SJSA1 (cell line): ENCODE results near the gene DEK. TPM values are rescaled to one million over a fixed set of nuclear protein-coding genes. Genes with fewer than 3 reads are reported as not detected.
"Not testable (repeated sequence)": the region's sequence is repeated elsewhere in the genome, so short reads cannot be mapped to it uniquely, and the experiment has no call there.

Source experiments
- DNase-seq, 2 experiments: peaks; one replicate each; pipeline ENCODE4 v3.0.0-alpha.2; 2015 to 2020; ENCODE audit warnings: low spot score in 2 of 2, low read depth in 1 of 2
- H3K27ac ChIP-seq: fragments of 250-450 bp; sonication (Bioruptor Pico); 2 replicates; pipeline ENCODE4 v1.5.1; 2020; ENCODE audit warnings: mild to moderate bottlenecking, moderate library complexity
- H3K27me3 ChIP-seq: fragments of 250-450 bp; sonication (Bioruptor Pico); replicated peaks from 2 replicates; pipeline ENCODE4 v1.5.1; 2020; ENCODE audit warnings: mild to moderate bottlenecking, moderate library complexity
- H3K36me3 ChIP-seq: fragments of 250-450 bp; sonication (Bioruptor Pico); 2 replicates; pipeline ENCODE4 v1.5.1; 2020; ENCODE audit warnings: mild to moderate bottlenecking
- H3K4me1 ChIP-seq: fragments of 250-450 bp; sonication (Bioruptor Pico); replicated peaks from 2 replicates; pipeline ENCODE4 v1.6.1; 2021; ENCODE audit warnings: mild to moderate bottlenecking
- H3K4me3 ChIP-seq: fragments of 250-450 bp; sonication (Bioruptor Pico); 2 replicates; pipeline ENCODE4 v1.5.1; 2020; ENCODE audit warnings: mild to moderate bottlenecking
- H3K9me3 ChIP-seq: fragments of 250-450 bp; sonication (Bioruptor Pico); replicated peaks from 2 replicates; pipeline ENCODE4 v1.5.1; 2020; ENCODE audit warnings: mild to moderate bottlenecking
- total RNA-seq: library from RNA; depleted of rRNA; stranded (reverse); fragments of >200 nt; shearing (Covaris generic); gene quantifications from 2 replicates; pipeline ENCODE4 v1.2.3, GENCODE V29; 2014

Gene DEK
- total RNA-seq, 1 experiment from 2014 or later = 354 TPM

DNA sequence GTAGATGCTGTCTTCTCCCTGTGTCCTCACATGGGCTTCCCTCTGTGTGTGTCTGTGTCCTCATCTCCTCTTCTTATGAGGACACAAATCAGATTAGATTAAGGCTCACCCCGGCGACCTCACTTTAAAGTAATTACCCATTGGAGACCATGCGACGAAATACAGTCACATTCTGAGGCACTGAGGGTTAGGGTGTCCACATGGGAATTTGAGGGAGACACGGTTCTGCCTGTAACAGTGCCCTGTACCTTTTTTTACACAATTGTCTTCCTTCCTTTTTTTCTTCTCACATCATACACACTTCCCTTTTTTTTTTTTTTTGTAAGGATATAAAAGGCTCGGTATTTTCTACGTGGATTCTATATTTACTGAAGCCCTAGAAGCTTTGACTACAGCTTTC lies 48.9 kb downstream of the DEK start:
- Histone ChIP-seq H3K36me3 (peaks cover 8% of the 10 kb centered on the region; the same call in 1 of the 2 replicates), H3K4me3 (no peak overlapping the region), H3K27me3 (no peaks in the 10 kb centered on the region), H3K27ac (no peak overlapping the region; the same call in 1 of the 2 replicates), H3K4me1 (peaks cover 14% of the 10 kb centered on the region), H3K9me3 (no peaks in the 10 kb centered on the region; the same call in 1 of the 2 replicates)
- DNase-seq = no peak

- Histone ChIP-seq H3K4me3 (no peak overlapping the region), H3K36me3 (peaks cover 8% of the 10 kb centered on the region; the same call in 1 of the 2 replicates), H3K9me3 (no peaks in the 10 kb centered on the region; the same call in 1 of the 2 replicates), H3K27me3 (no peaks in the 10 kb centered on the region), H3K4me1 (peaks cover 14% of the 10 kb centered on the region), H3K27ac (no peak overlapping the region)
- DNase-seq = no peak
Observed at GRCh38 chr6:18214003-18214402, 50.3 kb downstream of the DEK start.

- Histone ChIP-seq H3K4me3 (no peak overlapping the region), H3K27ac (no peak overlapping the region), H3K27me3 (no peaks in the 10 kb centered on the region), H3K4me1 (peaks cover 14% of the 10 kb centered on the region), H3K36me3 (peaks cover 8% of the 10 kb centered on the region; the same call in 1 of the 2 replicates), H3K9me3 (no peaks in the 10 kb centered on the region; the same call in 1 of the 2 replicates)
- no peak for DNase-seq
Observed at GRCh38 chr6:18213439-18213838, 50.9 kb downstream of the DEK start.

DNA sequence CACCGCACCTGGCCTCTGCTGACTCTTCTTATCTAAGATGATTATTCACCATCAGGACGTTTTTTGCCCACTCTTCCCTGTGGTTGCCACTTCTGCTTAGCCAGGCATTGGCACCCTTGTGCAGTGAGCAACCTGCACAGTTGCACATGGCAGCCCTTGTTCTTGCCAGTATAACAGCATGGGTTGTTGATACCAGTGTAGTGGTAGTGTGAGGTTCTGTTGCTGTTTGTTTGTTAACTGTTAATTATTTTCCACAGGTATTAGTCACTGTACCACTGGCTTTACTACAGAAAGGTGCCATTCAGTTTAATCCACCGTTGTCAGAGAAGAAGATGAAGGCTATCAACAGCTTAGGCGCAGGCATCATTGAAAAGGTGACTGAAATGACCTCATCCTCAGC lies 52.1 kb downstream of the DEK start:
- H3K9me3 ChIP-seq = no peaks in the 10 kb centered on the region; the same call in 1 of the 2 replicates
- H3K4me1 ChIP-seq = peaks cover 14% of the 10 kb centered on the region
- H3K36me3 ChIP-seq = peaks cover 8% of the 10 kb centered on the region; the same call in 1 of the 2 replicates
- H3K27me3 ChIP-seq = no peaks in the 10 kb centered on the region
- no peak overlapping the region for H3K4me3 ChIP-seq
- DNase-seq = no peak
- no peak overlapping the region for H3K27ac ChIP-seq

DNA sequence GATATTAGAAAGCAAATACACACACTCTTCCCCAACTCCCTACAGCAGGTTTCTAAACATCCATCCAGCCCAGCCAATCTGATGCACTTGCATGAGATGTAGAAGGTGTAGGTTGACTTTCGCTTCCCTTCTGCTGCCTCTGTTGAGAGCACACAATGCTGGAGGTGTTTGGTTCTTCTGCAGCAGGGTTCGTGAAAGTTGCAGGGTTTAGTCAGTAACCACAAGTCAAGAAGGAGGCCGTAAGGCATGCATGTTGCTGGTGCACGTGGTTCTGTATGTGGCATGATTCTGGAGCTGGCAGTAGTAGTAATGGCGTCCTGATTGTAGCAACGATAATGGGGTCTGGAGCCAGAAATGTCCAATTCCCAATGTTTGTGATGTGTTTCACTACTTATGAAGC lies 53.0 kb downstream of the DEK start:
- DNase-seq = no peak
- Histone ChIP-seq H3K27me3 (no peaks in the 10 kb centered on the region), H3K9me3 (no peaks in the 10 kb centered on the region; the same call in 1 of the 2 replicates), H3K36me3 (peaks cover 8% of the 10 kb centered on the region; the same call in 1 of the 2 replicates), H3K4me1 (peaks cover 7% of the 10 kb centered on the region), H3K27ac (no peak overlapping the region), H3K4me3 (no peak overlapping the region)

DNA sequence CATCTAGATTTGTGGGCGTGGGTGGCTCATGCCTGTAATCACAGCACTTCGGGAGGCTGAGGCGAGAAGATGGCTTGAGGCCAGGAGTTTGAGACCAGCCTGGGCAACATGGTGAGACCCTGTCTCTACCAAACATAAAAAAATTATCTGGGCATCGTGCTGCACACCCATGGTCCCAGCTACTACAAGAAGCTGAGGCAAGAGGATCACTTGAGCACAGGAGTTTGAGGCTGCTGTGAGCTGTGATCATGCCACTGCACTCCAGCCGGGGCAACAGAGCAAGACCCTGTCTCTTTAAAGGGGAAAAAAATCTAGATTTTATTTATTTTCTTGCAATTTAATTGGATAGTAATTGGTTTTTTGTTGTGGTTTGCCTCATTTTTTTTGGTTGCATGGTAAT lies 53.6 kb downstream of the DEK start:
- DNase-seq = no peak
- H3K4me1 ChIP-seq = peaks cover under 1% of the 10 kb centered on the region
- H3K27ac ChIP-seq = no peak overlapping the region
- H3K9me3 ChIP-seq = no peaks in the 10 kb centered on the region; the same call in 1 of the 2 replicates
- no peaks in the 10 kb centered on the region for H3K27me3 ChIP-seq
- H3K4me3 ChIP-seq = no peak overlapping the region
- peaks cover 8% of the 10 kb centered on the region; the same call in 1 of the 2 replicates for H3K36me3 ChIP-seq

GRCh38 chr6:18209539-18210197 lies 54.7 kb downstream of the DEK start:
- H3K36me3 ChIP-seq = peaks cover under 1% of the 10 kb centered on the region; the same call in 1 of the 2 replicates
- H3K4me3 ChIP-seq = no peak overlapping the region
- DNase-seq = no peak
- H3K4me1 ChIP-seq = no peaks in the 10 kb centered on the region
- H3K9me3 ChIP-seq = no peaks in the 10 kb centered on the region; the same call in 1 of the 2 replicates
- no peak overlapping the region for H3K27ac ChIP-seq
- no peaks in the 10 kb centered on the region for H3K27me3 ChIP-seq

GRCh38 chr6:18208778-18209177 lies 55.6 kb downstream of the DEK start:
- not testable (repeated sequence) for H3K36me3 ChIP-seq, H3K4me1 ChIP-seq, DNase-seq, H3K9me3 ChIP-seq, H3K27ac ChIP-seq, H3K4me3 ChIP-seq, H3K27me3 ChIP-seq

DNA sequence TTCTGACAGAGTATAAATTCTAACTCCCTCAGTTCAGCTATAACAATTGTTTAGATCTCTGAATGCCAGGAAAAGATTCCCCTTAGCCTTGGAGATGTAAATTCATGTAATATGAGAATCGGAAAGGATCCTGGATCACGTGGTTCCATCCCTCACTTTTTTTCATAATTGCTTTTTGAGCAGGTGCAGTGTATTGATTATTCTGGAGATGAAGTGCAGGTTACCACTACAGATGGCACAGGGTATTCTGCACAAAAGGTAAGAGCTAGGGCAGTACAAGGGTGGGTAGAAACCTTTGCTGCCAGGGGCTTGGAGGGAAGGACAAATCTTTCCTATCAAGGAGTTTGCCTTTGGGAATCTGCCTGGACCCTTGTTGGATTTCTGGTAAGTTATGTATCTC lies 56.4 kb downstream of the DEK start:
- H3K9me3 ChIP-seq = no peaks in the 10 kb centered on the region; the same call in 1 of the 2 replicates
- no peak for DNase-seq
- no peak overlapping the region for H3K27ac ChIP-seq
- H3K4me1 ChIP-seq = no peaks in the 10 kb centered on the region
- no peaks in the 10 kb centered on the region for H3K27me3 ChIP-seq
- no peaks in the 10 kb centered on the region for H3K36me3 ChIP-seq
- H3K4me3 ChIP-seq = no peak overlapping the region

DNA sequence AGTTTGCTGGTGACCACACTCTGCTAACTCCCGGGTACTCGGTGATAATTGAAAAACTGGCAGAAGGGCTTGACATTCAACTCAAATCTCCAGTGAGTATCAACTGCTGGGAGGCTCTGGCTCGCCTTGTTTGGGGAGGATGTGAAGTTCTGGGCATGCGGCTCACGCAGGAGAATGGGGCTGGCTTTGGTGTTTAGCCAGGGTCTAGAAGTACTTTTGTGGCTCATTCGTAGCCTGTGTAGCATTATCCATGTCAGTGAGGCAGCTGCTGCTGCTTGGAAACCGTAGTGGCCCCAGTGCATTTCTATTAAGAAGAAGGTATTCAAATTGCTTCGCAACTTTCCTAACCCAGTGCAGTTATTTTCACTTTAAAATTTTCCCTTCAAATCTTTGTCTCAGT lies 56.9 kb downstream of the DEK start:
- Histone ChIP-seq H3K4me3 (no peak overlapping the region), H3K27me3 (no peaks in the 10 kb centered on the region)
- DNase-seq = no peak

GRCh38 chr6:18206591-18206990 lies 57.7 kb downstream of the DEK start:
- no peaks in the 10 kb centered on the region for H3K27me3 ChIP-seq
- H3K27ac ChIP-seq = no peak overlapping the region
- no peaks in the 10 kb centered on the region for H3K36me3 ChIP-seq
- no peak for DNase-seq
- no peaks in the 10 kb centered on the region; the same call in 1 of the 2 replicates for H3K9me3 ChIP-seq
- no peak overlapping the region for H3K4me3 ChIP-seq
- no peaks in the 10 kb centered on the region for H3K4me1 ChIP-seq

More for the DNA sequence above, 56.9 kb downstream of the DEK start:
- Histone ChIP-seq H3K9me3 (no peaks in the 10 kb centered on the region; the same call in 1 of the 2 replicates), H3K4me1 (no peaks in the 10 kb centered on the region), H3K36me3 (no peaks in the 10 kb centered on the region), H3K27ac (no peak overlapping the region)

DNA sequence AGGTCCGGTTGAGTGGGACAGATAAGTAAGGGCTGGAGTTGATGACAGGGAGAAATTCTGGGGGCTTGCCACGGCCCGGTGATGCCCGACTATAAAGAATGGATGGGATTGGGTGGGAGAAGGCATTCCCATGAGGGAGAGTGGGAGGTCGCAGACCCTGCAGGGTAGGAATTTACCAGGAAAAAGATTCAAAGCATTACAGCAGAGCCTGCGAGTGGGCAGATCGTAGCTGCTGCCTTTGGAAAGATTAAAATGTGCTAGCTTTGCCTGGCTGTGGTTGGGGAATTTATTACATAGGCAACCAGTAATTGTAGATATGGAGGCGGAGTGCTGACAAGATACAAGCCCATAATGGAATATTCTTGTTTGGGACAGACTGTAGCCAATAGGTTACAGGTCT lies 59.6 kb downstream of the DEK start:
- H3K27ac ChIP-seq = no peak overlapping the region
- no peaks in the 10 kb centered on the region for H3K27me3 ChIP-seq
- no peak overlapping the region for H3K4me3 ChIP-seq
- no peaks in the 10 kb centered on the region; the same call in 1 of the 2 replicates for H3K36me3 ChIP-seq
- no peaks in the 10 kb centered on the region for H3K9me3 ChIP-seq
- no peaks in the 10 kb centered on the region for H3K4me1 ChIP-seq
- DNase-seq = no peak

GRCh38 chr6:18203786-18204185 lies 60.5 kb downstream of the DEK start:
- Histone ChIP-seq H3K36me3 (no peaks in the 10 kb centered on the region; the same call in 1 of the 2 replicates), H3K9me3 (no peaks in the 10 kb centered on the region)
- no peak for DNase-seq

GRCh38 chr6:18192026-18192425 lies 72.3 kb downstream of the DEK start:
- H3K4me3 ChIP-seq = no peak overlapping the region
- no peaks in the 10 kb centered on the region for H3K36me3 ChIP-seq
- no peaks in the 10 kb centered on the region for H3K9me3 ChIP-seq
- H3K27ac ChIP-seq = no peak overlapping the region
- no peaks in the 10 kb centered on the region for H3K4me1 ChIP-seq
- no peaks in the 10 kb centered on the region for H3K27me3 ChIP-seq
- no peak for DNase-seq

More at GRCh38 chr6:18203786-18204185, 60.5 kb downstream of the DEK start:
- Histone ChIP-seq H3K4me1 (no peaks in the 10 kb centered on the region), H3K27ac (no peak overlapping the region), H3K4me3 (no peak overlapping the region), H3K27me3 (no peaks in the 10 kb centered on the region)
